ENCODE data around the gene TOX3. TPM values are rescaled to one million over a fixed set of nuclear protein-coding genes. Genes with fewer than 3 reads are reported as not detected.

Gene TOX3
- total RNA-seq, 1 donor from 2014 or later = 48.1 TPM

DNA sequence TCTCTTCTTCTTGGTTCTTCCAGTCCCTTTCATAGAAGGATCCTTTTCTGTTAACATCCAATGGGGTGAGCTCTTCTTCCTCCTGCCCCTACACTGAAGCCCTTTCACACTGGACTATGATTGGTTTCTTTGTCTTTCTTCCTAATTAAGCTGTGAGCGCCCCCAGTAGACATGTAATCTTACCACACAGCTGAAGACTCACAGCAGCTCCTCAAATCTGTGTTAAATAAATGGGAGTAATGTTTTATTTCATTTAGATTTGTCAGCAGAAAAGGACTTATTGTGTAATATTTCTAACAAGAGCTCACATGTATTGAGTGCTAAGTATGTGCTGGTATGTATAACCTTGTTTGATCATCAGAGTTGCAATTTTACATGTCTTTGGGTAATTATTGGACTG lies 55.7 kb downstream of the TOX3 start:
- peaks cover 26% of the 10 kb centered on the region for H3K36me3 Mint-ChIP-seq
- Histone ChIP-seq H3K79me2 (ENCODE audit: low read depth) (peaks cover 100% of the 10 kb centered on the region), H3K4me3 (no peak overlapping the region), H3K27ac (no peak overlapping the region), H3K36me3 (no peaks in the 10 kb centered on the region), H4K20me1 (ENCODE audit: low read depth) (peaks cover 98% of the 10 kb centered on the region), H3K4me2 (peak overlapping the region; percentile 34), H3K9me3 (ENCODE audit: low read depth) (no peaks in the 10 kb centered on the region), H3K9ac (no peak overlapping the region), H3K27me3 (no peaks in the 10 kb centered on the region), H2AFZ (replicated peaks) (no peak overlapping the region), H3K4me1 (peaks cover 63% of the 10 kb centered on the region), H3F3A (ENCODE audit: low read depth) (peaks cover 10% of the 10 kb centered on the region)
- H3K27me3 Mint-ChIP-seq (ENCODE audit: insufficient read depth, low read depth) = no peaks in the 10 kb centered on the region
- TF ChIP-seq, protein P1, sequence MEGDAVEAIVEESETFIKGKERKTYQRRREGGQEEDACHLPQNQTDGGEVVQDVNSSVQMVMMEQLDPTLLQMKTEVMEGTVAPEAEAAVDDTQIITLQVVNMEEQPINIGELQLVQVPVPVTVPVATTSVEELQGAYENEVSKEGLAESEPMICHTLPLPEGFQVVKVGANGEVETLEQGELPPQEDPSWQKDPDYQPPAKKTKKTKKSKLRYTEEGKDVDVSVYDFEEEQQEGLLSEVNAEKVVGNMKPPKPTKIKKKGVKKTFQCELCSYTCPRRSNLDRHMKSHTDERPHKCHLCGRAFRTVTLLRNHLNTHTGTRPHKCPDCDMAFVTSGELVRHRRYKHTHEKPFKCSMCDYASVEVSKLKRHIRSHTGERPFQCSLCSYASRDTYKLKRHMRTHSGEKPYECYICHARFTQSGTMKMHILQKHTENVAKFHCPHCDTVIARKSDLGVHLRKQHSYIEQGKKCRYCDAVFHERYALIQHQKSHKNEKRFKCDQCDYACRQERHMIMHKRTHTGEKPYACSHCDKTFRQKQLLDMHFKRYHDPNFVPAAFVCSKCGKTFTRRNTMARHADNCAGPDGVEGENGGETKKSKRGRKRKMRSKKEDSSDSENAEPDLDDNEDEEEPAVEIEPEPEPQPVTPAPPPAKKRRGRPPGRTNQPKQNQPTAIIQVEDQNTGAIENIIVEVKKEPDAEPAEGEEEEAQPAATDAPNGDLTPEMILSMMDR (IDR thresholded peaks at IDR 0.05) = no peak
- TF ChIP-seq EZH2 (IDR thresholded peaks at IDR 0.05) (no peak), EZH2phosphoT487 (IDR thresholded peaks at IDR 0.05) (no peak)
- DNase-seq (ENCODE audit: low spot score) = no peak
- no peak overlapping the region for H3K4me3 Mint-ChIP-seq
- H3K9me3 Mint-ChIP-seq = peaks cover 5% of the 10 kb centered on the region
- peaks cover 5% of the 10 kb centered on the region for H3K4me1 Mint-ChIP-seq
- no peak overlapping the region for H3K27ac Mint-ChIP-seq

DNA sequence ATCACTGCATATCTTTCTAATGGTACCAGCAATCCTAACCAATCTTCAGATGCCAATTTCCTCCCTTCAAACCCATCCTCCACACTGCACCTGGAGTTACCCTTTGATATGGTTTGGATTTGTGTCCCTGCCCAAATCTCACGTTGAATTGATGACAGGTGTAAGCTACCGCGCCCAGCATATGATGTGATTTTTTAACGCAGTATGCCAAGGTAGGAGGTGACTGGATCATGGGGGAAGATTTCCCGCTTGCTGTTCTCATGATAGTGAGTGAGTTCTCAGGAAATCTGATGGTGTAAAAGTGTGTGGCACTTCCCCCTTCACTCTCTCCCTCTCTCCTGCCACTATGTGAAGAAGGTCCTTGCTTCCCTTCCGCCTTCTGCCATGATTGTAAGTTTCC lies 57.0 kb downstream of the TOX3 start:
- TF ChIP-seq EZH2 (IDR thresholded peaks at IDR 0.05) (no peak), EZH2phosphoT487 (IDR thresholded peaks at IDR 0.05) (no peak)
- TF ChIP-seq, protein P1 (IDR thresholded peaks at IDR 0.05) = no peak
- H3K27me3 ChIP-seq = no peaks in the 10 kb centered on the region
- H3K4me3 ChIP-seq = no peak overlapping the region
- Mint-ChIP-seq H3K36me3 (peaks cover 25% of the 10 kb centered on the region), H3K4me1 (no peaks in the 10 kb centered on the region), H3K4me3 (no peak overlapping the region), H3K9me3 (peaks cover 6% of the 10 kb centered on the region), H3K27ac (no peak overlapping the region), H3K27me3 (ENCODE audit: insufficient read depth, low read depth) (no peaks in the 10 kb centered on the region)
- H3K79me2 ChIP-seq (ENCODE audit: low read depth) = peaks cover 100% of the 10 kb centered on the region
- peaks cover 4% of the 10 kb centered on the region for H3F3A ChIP-seq (ENCODE audit: low read depth)
- peaks cover 50% of the 10 kb centered on the region for H3K4me1 ChIP-seq
- peaks cover 97% of the 10 kb centered on the region for H4K20me1 ChIP-seq (ENCODE audit: low read depth)
- no peaks in the 10 kb centered on the region for H3K36me3 ChIP-seq
- H3K9ac ChIP-seq = no peak overlapping the region
- no peak overlapping the region for H3K27ac ChIP-seq
- H3K9me3 ChIP-seq (ENCODE audit: low read depth) = no peaks in the 10 kb centered on the region
- H3K4me2 ChIP-seq = no peak overlapping the region
- no peak for DNase-seq (ENCODE audit: low spot score)
- no peak overlapping the region for H2AFZ ChIP-seq (replicated peaks)

DNA sequence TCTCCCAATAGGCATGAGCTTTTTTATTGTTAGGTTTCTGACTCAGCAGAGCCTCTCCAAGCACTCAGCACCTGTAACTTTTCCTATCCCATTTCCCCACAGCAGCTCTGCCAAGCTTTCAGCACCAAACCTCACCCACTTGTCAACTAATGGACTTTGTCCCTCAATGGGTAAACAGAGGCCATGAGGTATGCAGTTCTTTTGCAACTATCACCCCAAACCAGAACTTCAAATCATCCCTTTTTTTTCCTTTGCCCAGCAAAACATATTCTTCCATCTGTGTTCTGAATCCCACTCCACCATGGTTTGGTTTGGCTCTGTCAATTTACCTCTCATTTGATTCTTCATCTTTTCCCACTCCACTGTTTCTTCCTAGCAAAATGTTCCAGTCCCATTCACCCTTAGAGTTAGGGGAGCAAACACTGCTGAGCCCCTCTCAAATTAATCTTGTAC lies 58.1 kb downstream of the TOX3 start:
- Histone ChIP-seq H3K27me3 (no peaks in the 10 kb centered on the region), H3K79me2 (ENCODE audit: low read depth) (peaks cover 100% of the 10 kb centered on the region), H3F3A (ENCODE audit: low read depth) (peaks cover 3% of the 10 kb centered on the region), H2AFZ (replicated peaks) (no peak overlapping the region), H4K20me1 (ENCODE audit: low read depth) (peaks cover 96% of the 10 kb centered on the region), H3K4me3 (no peak overlapping the region), H3K36me3 (no peaks in the 10 kb centered on the region), H3K4me1 (peaks cover 47% of the 10 kb centered on the region), H3K9ac (no peak overlapping the region), H3K4me2 (no peak overlapping the region), H3K27ac (no peak overlapping the region), H3K9me3 (ENCODE audit: low read depth) (no peaks in the 10 kb centered on the region)
- H3K27me3 Mint-ChIP-seq (ENCODE audit: insufficient read depth, low read depth) = no peaks in the 10 kb centered on the region
- no peak overlapping the region for H3K27ac Mint-ChIP-seq
- H3K36me3 Mint-ChIP-seq = peaks cover 22% of the 10 kb centered on the region
- no peak for DNase-seq (ENCODE audit: low spot score)
- peaks cover 6% of the 10 kb centered on the region for H3K9me3 Mint-ChIP-seq
- H3K4me3 Mint-ChIP-seq = no peak overlapping the region
- TF ChIP-seq, protein P1 (IDR thresholded peaks at IDR 0.05) = no peak
- TF ChIP-seq EZH2phosphoT487 (IDR thresholded peaks at IDR 0.05) = no peak
- no peak for TF ChIP-seq EZH2 (IDR thresholded peaks at IDR 0.05)
- H3K4me1 Mint-ChIP-seq = no peaks in the 10 kb centered on the region

Data from neural progenitor cell (in vitro differentiated cells).